HEK293T (cell line): ENCODE data around the gene PDZD2.
A peak's percentile ranks its signal among the peaks of the same experiment; 100 is the strongest.

Experiments
- CTCF ChIA-PET: fragments of 350-600 bp; formaldehyde crosslinking; extraction: SDS; loops from one replicate; lab custom pipeline; 2021; ENCODE audit warnings: antibody characterized with exemption, inconsistent platforms; lab: Yijun Ruan, JAX
- POLR2A ChIA-PET: fragments of 350-600 bp; formaldehyde crosslinking; extraction: SDS; loops from one replicate; lab custom pipeline; 2020; ENCODE audit warnings: antibody characterized with exemption, inconsistent platforms; lab: Yijun Ruan, JAX
- DNase-seq: peaks from one replicate; pipeline ENCODE4 v3.0.0; 2012; ENCODE audit warnings: mixed read lengths; ENCODE audit errors: extremely low spot score
- ARNT ChIP-seq: fragments of 450-650 bp; IDR thresholded peaks from 2 replicates; pipeline ENCODE4 v1.6.1; 2017; ENCODE audit warnings: mild to moderate bottlenecking
- BHLHE40 ChIP-seq: fragments of 450-650 bp; IDR thresholded peaks from 2 replicates; pipeline ENCODE4 v1.6.1; 2016; ENCODE audit warnings: mild to moderate bottlenecking, moderate library complexity, borderline replicate concordance
- CTBP1 ChIP-seq: fragments of 450-650 bp; IDR thresholded peaks from 2 replicates; pipeline ENCODE4 v1.6.1; 2016; ENCODE audit warnings: borderline replicate concordance
- ELF4 ChIP-seq: fragments of 450-650 bp; IDR thresholded peaks from 2 replicates; pipeline ENCODE4 v1.6.1; 2017; ENCODE audit warnings: antibody characterized with exemption
- FOXA1 ChIP-seq: fragments of 450-650 bp; IDR thresholded peaks from 2 replicates; pipeline ENCODE4 v1.6.1; 2016; ENCODE audit warnings: mild to moderate bottlenecking
- FOXK2 ChIP-seq: fragments of 450-650 bp; IDR thresholded peaks from 2 replicates; pipeline ENCODE4 v1.6.1; 2016; ENCODE audit warnings: mild to moderate bottlenecking
- FOXM1 ChIP-seq: fragments of 450-650 bp; IDR thresholded peaks from 2 replicates; pipeline ENCODE4 v1.6.1; 2017; ENCODE audit warnings: mild to moderate bottlenecking, borderline replicate concordance
- HDGF ChIP-seq: fragments of 450-650 bp; IDR thresholded peaks from 2 replicates; pipeline ENCODE4 v1.6.1; 2017; ENCODE audit warnings: antibody characterized with exemption, borderline replicate concordance
- L3MBTL2 ChIP-seq: fragments of 450-650 bp; conservative IDR thresholded peaks from 2 replicates; pipeline ENCODE4 v1.6.1; 2016; ENCODE audit warnings: mild to moderate bottlenecking
- LEF1 ChIP-seq: fragments of 450-650 bp; IDR thresholded peaks from 2 replicates; pipeline ENCODE4 v1.6.1; 2017; ENCODE audit warnings: mild to moderate bottlenecking, borderline replicate concordance
- NFRKB ChIP-seq: fragments of 450-650 bp; IDR thresholded peaks from 2 replicates; pipeline ENCODE4 v1.6.1; 2016; ENCODE audit warnings: mild to moderate bottlenecking, moderate library complexity
- PKNOX1 ChIP-seq: fragments of 450-650 bp; IDR thresholded peaks from 2 replicates; pipeline ENCODE4 v1.6.1; 2016
- SP1 ChIP-seq: fragments of 450-650 bp; IDR thresholded peaks from 2 replicates; pipeline ENCODE4 v1.6.1; 2017
- SUZ12 ChIP-seq: fragments of 450-650 bp; IDR thresholded peaks from 2 replicates; pipeline ENCODE4 v1.6.1; 2016; ENCODE audit warnings: mild to moderate bottlenecking
- TARDBP ChIP-seq: fragments of 450-650 bp; IDR thresholded peaks from 2 replicates; pipeline ENCODE4 v1.6.1; 2016
- ZNF384 ChIP-seq: fragments of 450-650 bp; IDR thresholded peaks from 2 replicates; pipeline ENCODE4 v1.6.1; 2016

Gene PDZD2

GRCh38 chr5:31846934-31847333 is 208.0 kb downstream of the PDZD2 start:
- no peak for DNase-seq
- ChIA-PET CTCF (interaction anchor here (0.8 kb wide), 1 partner anchor 8 kb away, joined by 3 read pairs; no protein-coding TSS in a partner anchor), POLR2A (no interaction called here)
- TF ChIP-seq ELF4 (no peak), LEF1 (no peak), SUZ12 (no peak), HDGF (no peak), CTBP1 (no peak), L3MBTL2 (no peak), PKNOX1 (no peak), ZNF384 (no peak), FOXM1 (no peak), ARNT (no peak), FOXK2 (no peak), NFRKB (no peak), FOXA1 (no peak), SP1 (no peak), TARDBP (no peak)

GRCh38 chr5:31847354-31847753 is 208.4 kb downstream of the PDZD2 start:
- CTCF ChIA-PET: interaction anchor here (0.7 kb wide), 1 partner anchor 38 kb away, joined by 3 read pairs; no protein-coding TSS in a partner anchor
- POLR2A ChIA-PET: no interaction called here
- DNase-seq: no peak
- TF ChIP-seq CTBP1 (no peak), NFRKB (no peak), LEF1 (no peak), BHLHE40 (no peak), HDGF (no peak), TARDBP (no peak), SP1 (no peak), ZNF384 (no peak), FOXK2 (no peak), FOXM1 (no peak), FOXA1 (no peak)

- no peak for DNase-seq
- TF ChIP-seq CTBP1 (no peak), BHLHE40 (no peak)
- CTCF ChIA-PET: no interaction called here
- POLR2A ChIA-PET: no interaction called here
Measured at GRCh38 chr5:31850981-31851689, 212.2 kb downstream of the PDZD2 start.

GRCh38 chr5:31853398-31854135 is 214.6 kb downstream of the PDZD2 start:
- TF ChIP-seq HDGF: no peak
- no peak for TF ChIP-seq TARDBP
- no peak for TF ChIP-seq LEF1
- no peak for TF ChIP-seq ZNF384
- TF ChIP-seq NFRKB: no peak
- TF ChIP-seq L3MBTL2: no peak
- no peak for TF ChIP-seq ELF4
- TF ChIP-seq FOXM1: no peak
- no peak for TF ChIP-seq PKNOX1
- TF ChIP-seq SUZ12: no peak
- no peak for TF ChIP-seq CTBP1
- TF ChIP-seq SP1: no peak
- TF ChIP-seq FOXK2: no peak
- no peak for TF ChIP-seq ARNT
- no peak for TF ChIP-seq FOXA1
- no peak for TF ChIP-seq BHLHE40
- POLR2A ChIA-PET: no interaction called here
- DNase-seq: no peak
- CTCF ChIA-PET: interaction anchor here (0.6 to 1.5 kb wide), 4 partner anchors 16 to 318 kb away, joined by 3 to 6 read pairs (median 5); no protein-coding TSS in a partner anchor

GRCh38 chr5:31854181-31855133 is 215.5 kb downstream of the PDZD2 start:
- ChIA-PET CTCF (interaction anchor here (0.5 to 1.5 kb wide), 7 partner anchors 17 to 238 kb away, joined by 3 to 6 read pairs (median 5); no protein-coding TSS in a partner anchor), POLR2A (interaction anchor here (1.2 to 1.6 kb wide), 2 partner anchors 15 to 239 kb away, joined by 4 to 5 read pairs; no protein-coding TSS in a partner anchor)
- peak; percentile 53 for DNase-seq
- TF ChIP-seq BHLHE40: no peak
- no peak for TF ChIP-seq CTBP1
- TF ChIP-seq SP1: no peak
- no peak for TF ChIP-seq ARNT
- TF ChIP-seq SUZ12: no peak
- no peak for TF ChIP-seq ELF4
- TF ChIP-seq TARDBP: no peak
- no peak for TF ChIP-seq FOXM1
- TF ChIP-seq FOXA1: no peak
- TF ChIP-seq FOXK2: no peak
- no peak for TF ChIP-seq ZNF384
- no peak for TF ChIP-seq LEF1
- TF ChIP-seq L3MBTL2: no peak
- TF ChIP-seq HDGF: no peak
- TF ChIP-seq NFRKB: no peak
- TF ChIP-seq PKNOX1: no peak
